ENCODE results near the gene PEDS1.

The PEDS1 gene

DNA sequence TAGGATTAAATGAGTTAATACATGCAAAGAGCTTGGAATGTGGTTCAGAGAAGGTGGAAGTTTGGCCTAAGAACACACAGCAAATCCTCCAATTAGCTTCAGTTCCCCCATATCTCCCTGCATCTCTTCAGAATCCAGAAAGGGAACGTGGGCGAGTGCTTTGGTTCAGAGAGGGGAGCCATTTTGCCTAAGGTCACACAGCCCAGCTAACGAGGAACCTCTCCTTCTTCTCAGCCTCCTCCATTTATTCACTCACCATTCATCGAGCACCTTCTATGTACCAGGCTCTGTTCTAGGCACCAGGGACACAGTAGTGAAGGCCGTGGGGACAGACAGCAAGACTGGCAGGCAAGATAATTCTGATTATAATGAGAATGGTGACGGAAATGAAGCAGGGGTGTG, 34.8 kb upstream of the PEDS1 start:
- Histone ChIP-seq H3K36me3 (no peaks in the 10 kb centered on the region), H3K9me3 (ENCODE audit: severe bottlenecking) (no peaks in the 10 kb centered on the region), H3K4me3 (ENCODE audit: low read depth, low read length) (no peak overlapping the region), H3K27ac (no peak overlapping the region), H3K27me3 (ENCODE audit: insufficient read depth, low read depth, severe bottlenecking) (no peaks in the 10 kb centered on the region)
- TF ChIP-seq, protein P1, sequence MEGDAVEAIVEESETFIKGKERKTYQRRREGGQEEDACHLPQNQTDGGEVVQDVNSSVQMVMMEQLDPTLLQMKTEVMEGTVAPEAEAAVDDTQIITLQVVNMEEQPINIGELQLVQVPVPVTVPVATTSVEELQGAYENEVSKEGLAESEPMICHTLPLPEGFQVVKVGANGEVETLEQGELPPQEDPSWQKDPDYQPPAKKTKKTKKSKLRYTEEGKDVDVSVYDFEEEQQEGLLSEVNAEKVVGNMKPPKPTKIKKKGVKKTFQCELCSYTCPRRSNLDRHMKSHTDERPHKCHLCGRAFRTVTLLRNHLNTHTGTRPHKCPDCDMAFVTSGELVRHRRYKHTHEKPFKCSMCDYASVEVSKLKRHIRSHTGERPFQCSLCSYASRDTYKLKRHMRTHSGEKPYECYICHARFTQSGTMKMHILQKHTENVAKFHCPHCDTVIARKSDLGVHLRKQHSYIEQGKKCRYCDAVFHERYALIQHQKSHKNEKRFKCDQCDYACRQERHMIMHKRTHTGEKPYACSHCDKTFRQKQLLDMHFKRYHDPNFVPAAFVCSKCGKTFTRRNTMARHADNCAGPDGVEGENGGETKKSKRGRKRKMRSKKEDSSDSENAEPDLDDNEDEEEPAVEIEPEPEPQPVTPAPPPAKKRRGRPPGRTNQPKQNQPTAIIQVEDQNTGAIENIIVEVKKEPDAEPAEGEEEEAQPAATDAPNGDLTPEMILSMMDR (IDR thresholded peaks at IDR 0.05; ENCODE audit: low read depth, low read length), result no peak
- DNase-seq, result no peak

DNA sequence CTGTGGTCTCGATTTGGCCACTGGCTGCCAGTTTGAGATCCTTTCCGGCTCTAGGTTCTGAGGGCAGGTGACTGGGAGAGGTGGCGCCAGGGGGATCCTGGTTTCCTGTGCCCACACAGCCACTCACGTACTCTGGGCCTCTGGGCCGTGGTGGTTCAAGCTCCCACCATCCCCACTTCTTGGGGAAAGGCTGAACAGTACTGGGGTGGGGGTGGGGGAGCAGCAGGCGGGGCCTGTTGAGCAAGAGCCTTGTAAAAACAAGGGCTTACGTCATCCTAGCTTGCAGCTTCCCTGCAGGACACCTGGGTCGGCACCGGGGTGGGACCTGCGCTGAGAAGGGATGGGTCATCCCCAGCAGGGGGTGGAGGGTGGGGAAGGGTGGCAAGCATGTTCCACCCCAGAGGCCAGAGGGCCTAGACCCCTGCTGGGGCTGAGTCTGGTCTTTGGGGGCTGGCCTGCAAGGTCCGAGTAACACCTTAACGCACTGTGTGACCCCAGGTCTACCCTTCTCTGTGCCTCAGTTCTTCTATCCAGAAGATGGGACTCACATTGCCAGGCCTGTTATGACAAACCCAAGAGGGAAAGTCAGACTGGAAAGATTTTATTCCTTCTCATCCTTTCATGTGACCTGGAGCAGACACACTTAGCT, 34.0 kb upstream of the PEDS1 start:
- Histone ChIP-seq H3K27me3 (ENCODE audit: insufficient read depth, low read depth, severe bottlenecking) (no peaks in the 10 kb centered on the region), H3K9me3 (ENCODE audit: severe bottlenecking) (no peaks in the 10 kb centered on the region), H3K4me3 (ENCODE audit: low read depth, low read length) (no peak overlapping the region), H3K36me3 (no peaks in the 10 kb centered on the region), H3K27ac (no peak overlapping the region)
- no peak for DNase-seq
- TF ChIP-seq, protein P1 (IDR thresholded peaks at IDR 0.05; ENCODE audit: low read depth, low read length), result no peak

DNA sequence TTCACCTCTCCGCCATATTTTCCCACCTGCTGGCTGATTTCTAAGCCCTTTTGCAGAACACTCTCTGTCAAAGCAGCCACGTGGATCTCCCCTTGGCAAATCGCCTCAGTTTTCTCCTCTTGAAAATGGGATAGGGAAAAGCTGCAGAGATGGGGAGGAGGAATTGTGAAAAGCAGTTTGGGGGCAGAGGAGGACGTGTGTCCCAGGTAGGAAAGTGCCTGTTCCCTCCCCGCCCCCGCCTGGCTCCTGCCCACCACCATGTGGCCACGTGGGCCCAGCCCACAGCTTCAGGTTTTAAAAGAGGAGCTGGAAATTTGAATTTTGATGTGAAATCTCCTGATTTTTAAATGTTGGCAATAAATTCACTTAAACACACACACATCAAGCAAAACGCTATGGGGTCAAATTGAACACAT, 33.5 kb upstream of the PEDS1 start:
- Histone ChIP-seq H3K9me3 (ENCODE audit: severe bottlenecking) (no peaks in the 10 kb centered on the region), H3K27ac (no peak overlapping the region), H3K36me3 (no peaks in the 10 kb centered on the region), H3K4me3 (ENCODE audit: low read depth, low read length) (no peak overlapping the region), H3K27me3 (ENCODE audit: insufficient read depth, low read depth, severe bottlenecking) (no peaks in the 10 kb centered on the region)
- DNase-seq, result no peak
- TF ChIP-seq, protein P1 (IDR thresholded peaks at IDR 0.05; ENCODE audit: low read depth, low read length), result no peak

DNA sequence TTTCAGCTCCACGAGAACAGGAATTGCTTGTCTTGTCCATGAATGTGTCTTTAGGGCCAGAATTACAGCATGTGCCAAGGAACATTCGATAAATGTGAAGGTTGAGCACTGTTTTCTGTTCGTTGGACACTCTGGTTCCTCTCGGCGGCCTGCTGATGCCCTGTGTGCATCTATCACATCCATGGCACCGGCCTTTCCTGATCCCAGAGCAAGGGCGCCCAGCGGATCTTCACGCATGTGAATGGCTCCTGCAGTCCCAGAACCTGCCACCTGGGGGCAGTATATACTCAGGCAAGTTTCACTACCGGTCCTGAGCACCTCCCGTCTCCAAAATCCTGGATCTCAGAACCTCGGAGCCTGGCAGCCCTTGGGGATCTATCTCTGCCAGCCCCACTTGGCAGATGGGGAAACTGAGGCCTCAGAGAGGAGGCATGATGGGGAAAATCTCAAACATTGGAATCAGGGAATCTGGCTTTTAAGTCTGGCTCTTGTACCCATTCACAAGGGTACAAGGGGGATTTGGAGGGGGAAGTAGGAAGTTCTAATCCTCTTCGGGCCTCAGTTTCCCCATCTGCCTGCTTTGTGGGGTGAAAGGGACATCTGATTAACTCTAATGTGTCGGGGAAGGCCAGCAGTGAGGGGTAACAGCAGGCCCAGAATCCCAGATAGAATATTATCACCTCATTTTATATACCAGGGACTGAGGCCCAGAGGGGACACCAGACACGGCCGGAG, 32.8 kb upstream of the PEDS1 start:
- H3K27me3 ChIP-seq (ENCODE audit: insufficient read depth, low read depth, severe bottlenecking), result no peaks in the 10 kb centered on the region
- H3K4me3 ChIP-seq (ENCODE audit: low read depth, low read length), result no peak overlapping the region
- no peaks in the 10 kb centered on the region for H3K36me3 ChIP-seq
- TF ChIP-seq, protein P1 (IDR thresholded peaks at IDR 0.05; ENCODE audit: low read depth, low read length), result peak; percentile 86
- no peak overlapping the region for H3K27ac ChIP-seq
- no peaks in the 10 kb centered on the region for H3K9me3 ChIP-seq (ENCODE audit: severe bottlenecking)
- DNase-seq, result peak; percentile 93

DNA sequence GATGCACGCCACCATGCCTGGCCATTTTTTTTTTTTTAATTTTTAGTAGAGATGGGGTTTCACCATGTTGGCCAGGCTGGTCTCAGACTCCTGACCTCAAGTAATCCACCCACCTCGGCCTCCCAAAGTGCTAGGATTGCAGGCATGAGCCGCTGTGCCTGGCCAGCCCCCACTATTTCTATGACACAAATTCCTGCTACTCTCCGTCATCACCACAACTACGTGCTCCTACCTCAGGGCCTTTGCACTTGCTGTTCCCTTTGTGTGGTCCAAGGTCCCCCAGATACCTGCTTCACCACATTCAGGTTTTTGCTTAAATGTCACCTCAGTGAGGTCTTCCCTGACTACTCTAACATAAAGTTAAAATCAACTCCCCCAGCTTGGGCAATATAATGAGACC, 31.9 kb upstream of the PEDS1 start:
- TF ChIP-seq, protein P1 (IDR thresholded peaks at IDR 0.05; ENCODE audit: low read depth, low read length), result no peak
- no peak for DNase-seq
- Histone ChIP-seq H3K36me3 (no peaks in the 10 kb centered on the region), H3K27ac (no peak overlapping the region), H3K4me3 (ENCODE audit: low read depth, low read length) (no peak overlapping the region), H3K27me3 (ENCODE audit: insufficient read depth, low read depth, severe bottlenecking) (no peaks in the 10 kb centered on the region), H3K9me3 (ENCODE audit: severe bottlenecking) (no peaks in the 10 kb centered on the region)
